Nucleus accumbens (tissue), 56 donors: Measurements from ENCODE around the gene RSAD1.

ENCODE experiments used
- DNase-seq, 56 donors: peaks; one replicate each; lab custom pipeline; 2025; lab: John Stamatoyannopoulos, UW

The RSAD1 gene

DNA sequence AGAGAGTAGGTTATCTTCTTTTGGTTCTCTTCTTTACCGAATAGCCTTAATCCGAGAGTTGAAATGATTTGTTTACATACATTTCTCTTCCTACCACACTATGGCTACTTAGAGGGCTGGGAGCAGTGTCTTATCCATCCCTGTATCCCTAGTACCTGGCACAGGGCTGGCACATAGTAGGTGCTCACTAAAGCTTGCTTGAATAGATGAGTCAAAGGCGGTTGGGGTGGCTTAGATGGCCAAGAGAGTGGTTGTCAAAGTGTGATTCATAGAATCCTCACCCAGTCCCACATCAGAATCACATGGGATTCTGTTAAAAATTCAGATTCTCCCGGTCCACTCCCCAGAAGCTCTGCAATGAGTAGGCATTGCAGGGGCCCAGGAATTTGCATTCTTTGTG is 21.0 kb upstream of the RSAD1 start:
- DNase-seq, result no peak

GRCh38 chr17:50458270-50458669 is 20.4 kb upstream of the RSAD1 start:
- no peak for DNase-seq

DNA sequence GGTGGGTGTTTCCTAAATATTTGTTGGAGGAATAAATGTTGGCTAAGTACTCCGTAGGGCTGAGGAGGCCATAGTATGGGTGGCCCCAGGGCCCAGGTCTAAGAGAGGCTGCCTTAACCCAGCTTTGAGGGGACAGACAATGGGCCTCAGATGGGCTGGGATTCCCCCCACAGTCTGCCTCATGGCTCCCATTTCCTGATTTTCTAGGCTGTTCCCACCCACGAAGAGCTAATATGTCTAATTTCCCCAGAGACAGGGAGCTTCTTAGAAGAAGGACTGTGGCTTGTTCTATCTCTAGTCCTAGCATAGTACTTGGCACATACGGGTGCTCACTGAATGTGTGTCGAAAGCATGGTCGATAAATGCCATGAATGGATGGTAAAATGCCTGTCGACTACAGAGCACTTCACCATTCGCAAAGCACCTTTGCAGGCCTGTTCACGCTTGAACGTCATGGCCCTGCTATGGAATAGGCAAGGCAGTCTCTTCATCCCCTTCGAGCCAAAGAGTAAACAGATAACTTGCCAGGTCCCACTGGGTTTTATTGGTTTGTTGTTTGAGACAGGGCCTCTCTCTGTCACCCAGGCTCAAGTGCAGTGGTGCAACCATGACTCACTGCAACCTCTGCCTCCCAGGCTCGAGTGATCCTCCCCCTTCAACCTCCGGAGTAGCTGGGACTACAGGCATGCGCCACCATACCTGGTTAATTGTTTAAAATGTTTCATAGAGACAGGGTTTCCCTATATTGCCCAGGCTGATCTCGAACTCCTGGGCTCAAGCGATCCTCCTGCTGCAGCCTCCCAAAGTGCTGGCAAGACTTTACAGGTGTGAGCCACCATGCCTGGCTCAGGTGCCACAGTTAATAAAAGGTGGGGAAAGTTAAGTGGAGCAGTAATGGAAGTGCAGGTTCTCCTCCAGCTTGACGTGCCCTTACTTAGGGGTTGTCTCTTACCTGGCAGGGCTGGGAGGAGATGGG is 19.7 kb upstream of the RSAD1 start:
- no peak for DNase-seq

DNA sequence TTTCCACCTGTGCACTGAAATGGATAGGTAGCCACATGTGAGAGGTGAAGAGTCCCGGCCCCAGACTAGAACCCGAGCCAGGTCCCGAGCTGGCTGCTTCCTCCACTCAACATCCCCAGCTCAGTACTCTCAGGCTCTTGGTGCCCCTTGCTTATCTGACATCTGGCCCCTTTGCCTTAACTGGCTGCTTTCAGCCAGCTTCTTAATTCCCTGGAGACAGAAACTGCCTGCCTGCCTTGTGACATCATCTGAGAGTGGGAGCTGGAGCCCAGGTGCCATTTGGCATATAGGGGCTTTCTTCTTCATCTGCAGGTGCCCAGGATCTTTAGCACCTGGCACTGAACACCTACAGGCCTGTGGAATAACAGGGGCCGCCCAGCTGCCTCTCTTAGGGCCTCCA is 18.9 kb upstream of the RSAD1 start:
- no peak for DNase-seq

GRCh38 chr17:50460831-50461526 is 17.7 kb upstream of the RSAD1 start:
- no peak for DNase-seq

DNA sequence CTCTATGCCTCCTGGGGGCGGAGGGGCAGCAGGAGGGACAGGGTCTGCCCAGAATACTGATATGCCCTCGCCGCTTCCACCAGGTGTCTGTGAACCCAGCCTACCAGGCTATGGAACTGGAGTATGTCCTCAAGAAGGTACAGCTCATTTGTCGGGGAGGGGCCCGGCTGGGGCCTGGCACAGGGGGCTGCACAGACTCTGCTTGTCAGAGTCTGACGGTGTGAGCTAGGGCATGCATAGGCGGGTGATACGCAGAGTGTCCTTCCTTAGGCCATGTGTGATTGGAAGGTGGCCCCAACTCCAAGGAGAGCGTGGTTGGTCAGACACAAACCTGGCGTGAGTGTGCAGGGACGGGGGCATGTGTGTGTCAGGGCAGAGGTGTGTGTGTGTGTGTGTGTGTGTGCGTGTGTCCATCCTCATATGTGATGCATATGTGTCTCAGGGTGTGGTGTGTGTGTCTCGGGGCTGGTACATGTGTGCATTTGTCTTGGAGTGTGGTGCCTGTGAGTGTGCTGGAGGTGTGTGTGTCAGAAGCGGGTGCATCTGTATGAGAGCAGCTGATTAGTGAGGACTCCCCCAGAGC is 17.0 kb upstream of the RSAD1 start:
- no peak for DNase-seq

GRCh38 chr17:50462446-50462845 is 16.2 kb upstream of the RSAD1 start:
- DNase-seq, result no peak

DNA sequence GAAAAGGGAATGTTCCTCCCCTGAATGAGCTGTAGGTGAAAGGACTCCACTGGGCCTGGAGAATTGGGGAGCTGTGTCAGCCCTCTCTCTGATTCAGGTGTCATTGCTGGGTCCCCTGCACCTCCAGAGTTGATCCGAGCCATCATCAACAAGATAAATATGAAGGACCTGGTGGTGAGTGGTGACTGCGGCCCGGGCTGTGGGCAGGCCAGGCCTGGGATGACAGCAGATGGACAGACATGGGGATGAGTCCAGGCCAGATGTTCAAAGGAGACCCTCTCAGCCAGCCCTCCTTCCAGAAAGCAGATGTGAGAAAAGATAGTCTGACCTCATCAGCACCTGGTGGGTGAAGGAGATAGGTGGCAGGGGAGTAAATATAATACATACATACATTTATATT is 14.5 kb upstream of the RSAD1 start:
- DNase-seq, result no peak

DNA sequence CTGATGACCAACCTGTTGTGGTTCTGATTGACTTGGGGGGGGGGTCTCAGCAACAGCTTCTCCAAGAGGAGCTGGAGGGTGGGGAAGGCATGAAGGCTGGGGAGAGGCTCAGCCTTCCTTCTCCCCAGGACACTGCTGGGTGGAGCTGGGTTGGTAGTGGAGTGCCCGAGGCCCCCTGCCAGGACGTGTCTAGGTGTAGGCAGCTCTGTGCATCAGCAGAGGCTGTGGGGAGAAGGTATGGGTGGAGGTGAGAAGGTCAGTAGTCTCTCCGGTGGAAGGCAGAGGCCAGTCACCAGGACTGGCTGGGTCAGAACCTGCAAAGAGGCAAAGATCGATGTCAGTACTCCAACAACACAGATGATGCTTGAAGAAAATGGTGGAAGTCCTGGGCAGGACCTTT is 13.9 kb upstream of the RSAD1 start:
- no peak for DNase-seq

DNA sequence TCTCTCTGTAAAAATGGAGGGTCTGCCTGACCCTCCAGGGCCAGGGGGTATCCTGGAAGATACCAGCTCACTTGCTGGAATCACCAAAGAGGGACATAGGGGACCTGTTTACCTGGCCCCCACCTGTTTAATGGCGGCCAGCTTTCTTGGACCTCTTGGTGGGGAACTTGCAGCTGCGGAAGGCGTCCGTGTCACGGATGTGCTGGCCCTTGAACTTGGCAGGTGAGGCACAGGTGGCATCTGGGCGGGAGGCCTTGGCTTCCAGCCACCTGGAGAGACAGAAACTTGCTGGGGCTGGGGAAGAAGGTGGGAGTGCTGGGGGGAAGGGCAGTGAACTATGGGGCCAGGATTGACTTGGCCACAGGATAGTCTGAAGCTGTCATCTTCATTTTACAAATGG is 13.5 kb upstream of the RSAD1 start:
- no peak for DNase-seq

DNA sequence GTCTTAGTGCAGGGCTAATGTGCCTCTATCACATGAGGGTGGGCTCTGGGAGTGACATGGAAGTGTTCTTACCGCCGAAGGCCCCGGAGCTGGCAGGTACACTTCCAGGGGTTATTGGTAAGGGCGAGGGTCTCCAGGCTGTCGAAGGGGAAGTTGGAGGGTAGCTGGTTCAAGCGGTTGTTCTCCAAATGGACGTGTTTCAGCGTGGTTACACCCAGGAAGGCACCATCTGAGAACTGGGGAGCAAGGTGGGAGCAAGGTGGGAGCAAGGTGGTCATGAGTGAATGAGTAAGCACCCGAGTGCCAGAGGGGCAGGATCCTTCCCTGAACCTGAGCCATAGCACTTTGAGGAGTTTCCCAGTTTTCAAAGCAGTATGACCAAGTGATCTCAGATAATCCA is 13.0 kb upstream of the RSAD1 start:
- no peak for DNase-seq

GRCh38 chr17:50466371-50467113 is 12.1 kb upstream of the RSAD1 start:
- DNase-seq, result no peak

DNA sequence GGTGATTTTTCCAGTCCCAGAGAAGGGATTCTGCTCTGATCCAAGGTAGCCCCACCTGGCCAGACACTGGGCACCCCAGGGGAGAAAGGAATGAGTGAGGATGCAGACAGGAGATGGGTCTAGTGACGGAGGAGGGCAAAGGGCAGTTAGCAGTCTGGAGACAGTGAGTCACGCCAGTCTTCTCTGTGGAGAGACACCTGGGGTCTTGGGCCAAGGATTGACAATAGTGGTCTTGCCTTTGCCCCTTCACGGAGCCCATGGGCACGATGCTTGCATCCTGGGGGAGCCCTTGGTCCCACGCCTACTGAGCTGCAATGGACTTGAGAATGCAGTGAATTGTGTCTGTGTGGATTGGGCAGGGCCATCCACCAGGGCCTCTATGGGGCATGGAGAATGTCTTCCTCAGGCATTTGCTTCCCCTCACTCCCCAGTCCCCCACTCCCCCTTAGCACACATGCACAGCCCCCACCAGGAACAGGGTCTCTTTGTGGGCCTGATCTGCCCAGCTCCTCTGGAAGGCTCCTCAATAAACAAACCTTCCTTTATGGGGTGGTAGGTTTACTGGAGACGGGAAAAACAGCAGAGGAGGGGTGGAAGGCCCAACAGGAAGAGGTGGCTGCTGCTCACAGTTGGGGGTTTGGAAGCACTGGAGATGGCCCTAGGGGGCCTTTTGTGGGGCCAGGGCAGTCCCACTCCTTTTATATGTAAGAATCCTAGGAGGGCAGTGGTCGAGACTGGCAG is 11.4 kb upstream of the RSAD1 start:
- no peak for DNase-seq

DNA sequence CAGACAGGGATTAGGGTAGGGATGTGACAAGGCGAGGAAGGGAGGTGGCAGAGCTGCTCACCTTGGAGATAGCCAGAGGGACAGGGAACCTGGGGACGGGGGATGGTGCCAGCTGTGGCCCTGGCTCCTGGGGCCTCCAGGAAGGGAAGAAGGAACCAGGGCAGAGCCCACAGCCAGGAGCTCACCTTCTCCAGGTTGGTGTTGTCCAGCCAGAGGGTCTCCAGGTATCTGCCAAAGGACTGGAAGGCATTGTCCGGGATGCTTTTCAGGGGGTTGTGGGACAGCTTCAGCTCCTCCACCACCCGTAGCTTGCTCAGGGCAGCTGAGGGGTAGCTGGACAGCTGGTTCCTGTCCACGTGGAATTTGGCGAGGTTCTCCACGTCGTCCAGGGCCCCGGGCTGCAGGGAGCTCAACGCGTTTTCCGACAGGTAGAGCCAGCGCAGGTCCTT is 10.8 kb upstream of the RSAD1 start:
- DNase-seq, result no peak

- peak in 1 of 56 donors; percentile 13 for DNase-seq
These were observed 10.1 kb upstream of the RSAD1 start, which contains the start of gene CHAD for GRCh38 chr17:50468304-50469207. Gene CHAD (minus strand): TSS chr17:50468880. CDS start chr17:50468813, 67 bp downstream.

GRCh38 chr17:50469208-50469605 is 9.5 kb upstream of the RSAD1 start:
- DNase-seq, result no peak

DNA sequence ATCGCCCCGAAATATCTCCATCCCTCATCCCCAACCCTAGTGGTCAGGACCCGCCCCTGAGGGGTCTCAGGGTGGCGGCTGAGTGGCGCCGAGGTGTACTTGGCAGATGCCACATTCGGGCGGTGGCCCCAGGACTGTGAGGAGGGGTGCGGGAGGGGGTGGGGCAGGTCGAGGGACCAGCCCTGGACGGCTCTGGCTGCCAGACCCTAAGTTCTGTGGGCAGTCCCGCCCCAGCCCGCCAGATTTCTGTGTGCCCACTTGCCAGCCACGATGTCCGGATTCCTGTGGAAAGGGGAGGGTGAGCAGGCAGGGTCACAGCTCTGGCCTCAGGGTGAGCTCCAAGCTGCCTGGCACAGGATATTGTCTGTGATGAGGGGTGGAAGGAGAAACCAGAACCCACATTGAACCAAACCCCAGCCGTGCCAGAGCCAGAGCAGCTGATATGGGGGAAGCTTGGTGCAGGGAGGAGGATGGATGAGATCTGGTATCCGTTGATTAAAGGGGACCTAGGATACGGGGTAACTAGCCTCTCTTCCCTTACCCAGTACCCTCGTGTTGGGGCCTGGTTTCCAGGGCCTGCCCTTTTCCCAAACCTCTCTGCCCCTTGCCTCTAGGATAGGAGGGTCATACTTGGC is 8.9 kb upstream of the RSAD1 start:
- no peak for DNase-seq

- no peak for DNase-seq
These were observed 8.2 kb upstream of the RSAD1 start for GRCh38 chr17:50470426-50470825.
